Adipocyte (in vitro differentiated cells): ENCODE measurements around the gene CRTAC1.

ENCODE experiments used
- DNase-seq: peaks from one replicate; pipeline ENCODE4 v3.0.0-alpha.2; 2015; ENCODE audit warnings: low read depth
- H3K27me3 ChIP-seq: replicated peaks from 2 replicates; pipeline ENCODE4 v1.7.0; 2013; ENCODE audit warnings: mild to moderate bottlenecking, low read length, moderate library complexity; ENCODE audit not compliant: control insufficient read depth, insufficient read depth
- H3K36me3 ChIP-seq: 2 replicates; pipeline ENCODE4 v1.7.0; 2013; ENCODE audit warnings: low read length, mild to moderate bottlenecking, moderate library complexity; ENCODE audit not compliant: control insufficient read depth, insufficient read depth, severe bottlenecking
- H3K4me1 ChIP-seq: 2 replicates; pipeline ENCODE4 v1.7.0; 2013; ENCODE audit warnings: mild to moderate bottlenecking, low read length, moderate library complexity; ENCODE audit not compliant: control insufficient read depth, insufficient read depth
- H3K4me3 ChIP-seq: 2 replicates; pipeline ENCODE4 v1.7.0; 2013; ENCODE audit warnings: mild to moderate bottlenecking, low read length, moderate library complexity
- H3K9ac ChIP-seq: 2 replicates; pipeline ENCODE4 v1.7.0; 2013; ENCODE audit warnings: mild to moderate bottlenecking, low read length, moderate library complexity
- H3K9me3 ChIP-seq: 2 replicates; pipeline ENCODE4 v1.7.0; 2013; ENCODE audit warnings: mild to moderate bottlenecking, low read length, moderate library complexity; ENCODE audit not compliant: control insufficient read depth

The CRTAC1 gene

GRCh38 chr10:97892939-97893338, 137.5 kb downstream of the CRTAC1 start:
- H3K36me3 ChIP-seq, result no peaks in the 10 kb centered on the region
- no peak for DNase-seq
- H3K27me3 ChIP-seq, result peaks cover 29% of the 10 kb centered on the region
- H3K9ac ChIP-seq, result no peak overlapping the region
- H3K4me1 ChIP-seq, result peaks cover 13% of the 10 kb centered on the region
- no peak overlapping the region for H3K4me3 ChIP-seq
- no peaks in the 10 kb centered on the region for H3K9me3 ChIP-seq

- H3K36me3 ChIP-seq, result no peaks in the 10 kb centered on the region
- H3K9me3 ChIP-seq, result no peaks in the 10 kb centered on the region
- no peak for DNase-seq
- H3K4me3 ChIP-seq, result no peak overlapping the region
- peaks cover 24% of the 10 kb centered on the region for H3K27me3 ChIP-seq
- H3K4me1 ChIP-seq, result peaks cover 13% of the 10 kb centered on the region
- H3K9ac ChIP-seq, result no peak overlapping the region
Observed at GRCh38 chr10:97892506-97892905, 137.9 kb downstream of the CRTAC1 start.

- Histone ChIP-seq H3K9me3 (no peaks in the 10 kb centered on the region), H3K36me3 (no peaks in the 10 kb centered on the region), H3K4me1 (peaks cover 13% of the 10 kb centered on the region), H3K9ac (no peak overlapping the region), H3K27me3 (peaks cover 17% of the 10 kb centered on the region), H3K4me3 (no peak overlapping the region)
- DNase-seq, result no peak
Observed at GRCh38 chr10:97891497-97892167, 138.8 kb downstream of the CRTAC1 start.

GRCh38 chr10:97889461-97890265, 140.8 kb downstream of the CRTAC1 start:
- no peaks in the 10 kb centered on the region for H3K9me3 ChIP-seq
- H3K9ac ChIP-seq, result no peak overlapping the region
- H3K27me3 ChIP-seq, result no peaks in the 10 kb centered on the region
- DNase-seq, result peak; percentile 35
- H3K36me3 ChIP-seq, result no peaks in the 10 kb centered on the region
- H3K4me1 ChIP-seq, result peaks cover 13% of the 10 kb centered on the region
- no peak overlapping the region for H3K4me3 ChIP-seq

GRCh38 chr10:97888641-97889262, 141.7 kb downstream of the CRTAC1 start:
- Histone ChIP-seq H3K27me3 (no peaks in the 10 kb centered on the region), H3K9me3 (no peaks in the 10 kb centered on the region), H3K4me3 (no peak overlapping the region), H3K36me3 (no peaks in the 10 kb centered on the region), H3K4me1 (peaks cover 13% of the 10 kb centered on the region), H3K9ac (no peak overlapping the region)
- DNase-seq, result peak; percentile 72

- Histone ChIP-seq H3K9ac (no peak overlapping the region), H3K4me3 (no peak overlapping the region), H3K36me3 (no peaks in the 10 kb centered on the region), H3K4me1 (peaks cover 13% of the 10 kb centered on the region), H3K27me3 (no peaks in the 10 kb centered on the region), H3K9me3 (no peaks in the 10 kb centered on the region)
- no peak for DNase-seq
Observed at GRCh38 chr10:97888134-97888533, 142.3 kb downstream of the CRTAC1 start.

- Histone ChIP-seq H3K36me3 (no peaks in the 10 kb centered on the region), H3K9ac (no peak overlapping the region), H3K4me1 (peaks cover 20% of the 10 kb centered on the region), H3K4me3 (no peak overlapping the region), H3K9me3 (no peaks in the 10 kb centered on the region), H3K27me3 (no peaks in the 10 kb centered on the region)
- no peak for DNase-seq
Observed at GRCh38 chr10:97887399-97887798, 143.0 kb downstream of the CRTAC1 start.

- no peak overlapping the region for H3K9ac ChIP-seq
- no peak overlapping the region for H3K4me3 ChIP-seq
- no peaks in the 10 kb centered on the region for H3K9me3 ChIP-seq
- no peak for DNase-seq
- no peaks in the 10 kb centered on the region for H3K36me3 ChIP-seq
- peaks cover 24% of the 10 kb centered on the region for H3K4me1 ChIP-seq
- H3K27me3 ChIP-seq, result no peaks in the 10 kb centered on the region
Observed at GRCh38 chr10:97886286-97886685, 144.1 kb downstream of the CRTAC1 start.

GRCh38 chr10:97883092-97883485, 147.3 kb downstream of the CRTAC1 start:
- no peak overlapping the region for H3K9ac ChIP-seq
- no peaks in the 10 kb centered on the region for H3K36me3 ChIP-seq
- H3K4me3 ChIP-seq, result no peak overlapping the region
- H3K27me3 ChIP-seq, result no peaks in the 10 kb centered on the region
- no peaks in the 10 kb centered on the region for H3K9me3 ChIP-seq
- H3K4me1 ChIP-seq, result peaks cover 11% of the 10 kb centered on the region
- DNase-seq, result no peak

- Histone ChIP-seq H3K27me3 (no peaks in the 10 kb centered on the region), H3K4me3 (no peak overlapping the region), H3K36me3 (no peaks in the 10 kb centered on the region), H3K9me3 (no peaks in the 10 kb centered on the region), H3K4me1 (peaks cover 11% of the 10 kb centered on the region), H3K9ac (no peak overlapping the region)
- peak; percentile 72 for DNase-seq
Observed at GRCh38 chr10:97882142-97883091, 148.0 kb downstream of the CRTAC1 start.
